Umbilical cord (tissue), 2 donors: ENCODE results near the gene KIAA1217. TPM values are rescaled to one million over a fixed set of nuclear protein-coding genes. Genes with fewer than 3 reads are reported as not detected.
"Not testable (repeated sequence)": the region's sequence is repeated elsewhere in the genome, so short reads cannot be mapped to it uniquely, and the experiment has no call there.

Source experiments
- DNase-seq: peaks from one replicate; pipeline ENCODE4 v3.0.0-alpha.2; 2015; ENCODE audit warnings: low spot score
- total RNA-seq: library from RNA; depleted of rRNA; stranded (reverse); fragments of >200 nt; gene quantifications from one replicate; pipeline ENCODE4 v1.2.3, GENCODE V29; 2014; ENCODE audit warnings: low replicate concordance; ENCODE audit not compliant: insufficient read depth

Gene KIAA1217
- total RNA-seq, 1 donor from 2014 or later: 32.0 TPM

- no peak for DNase-seq
Observed at GRCh38 chr10:24438800-24439199, 229.9 kb downstream of the KIAA1217 start.

GRCh38 chr10:24439935-24440334 is 231.0 kb downstream of the KIAA1217 start:
- no peak for DNase-seq

GRCh38 chr10:24440817-24441797 is 232.2 kb downstream of the KIAA1217 start:
- no peak for DNase-seq

- no peak for DNase-seq
Observed at GRCh38 chr10:24442234-24442633, 233.3 kb downstream of the KIAA1217 start.

- DNase-seq: not testable (repeated sequence)
Observed at GRCh38 chr10:24442641-24443174, 233.8 kb downstream of the KIAA1217 start.

- DNase-seq: no peak
Observed at GRCh38 chr10:24444337-24444736, 235.4 kb downstream of the KIAA1217 start.

- not testable (repeated sequence) for DNase-seq
Observed at GRCh38 chr10:24445958-24446357, 237.0 kb downstream of the KIAA1217 start.

GRCh38 chr10:24446739-24447138 is 237.8 kb downstream of the KIAA1217 start:
- no peak for DNase-seq

GRCh38 chr10:24448351-24448999 is 239.5 kb downstream of the KIAA1217 start:
- DNase-seq: no peak

- peak; percentile 66 for DNase-seq
Observed at GRCh38 chr10:24449321-24449740, 240.4 kb downstream of the KIAA1217 start.

GRCh38 chr10:24449769-24450310 is 240.9 kb downstream of the KIAA1217 start:
- DNase-seq: no peak

GRCh38 chr10:24451325-24451820 is 242.4 kb downstream of the KIAA1217 start:
- DNase-seq: peak; percentile 52

- DNase-seq: no peak
Observed at GRCh38 chr10:24452030-24452429, 243.1 kb downstream of the KIAA1217 start.

- DNase-seq: peak; percentile 77
Observed at GRCh38 chr10:24453404-24453830, 244.5 kb downstream of the KIAA1217 start.

GRCh38 chr10:24453973-24454372 is 245.0 kb downstream of the KIAA1217 start:
- DNase-seq: no peak

- DNase-seq: no peak
Observed at GRCh38 chr10:24455447-24455846, 246.5 kb downstream of the KIAA1217 start.

GRCh38 chr10:24456322-24456721 is 247.4 kb downstream of the KIAA1217 start:
- peak; percentile 77 for DNase-seq

GRCh38 chr10:24457661-24458318 is 248.9 kb downstream of the KIAA1217 start:
- DNase-seq: peak; percentile 14

- no peak for DNase-seq
Observed at GRCh38 chr10:24459836-24460235, 250.9 kb downstream of the KIAA1217 start.

- no peak for DNase-seq
Observed at GRCh38 chr10:24462291-24462813, 253.4 kb downstream of the KIAA1217 start.
